ES-I3 (cell line): Measurements from ENCODE around the gene SLC27A5.
"Not testable (repeated sequence)": the region's sequence is repeated elsewhere in the genome, so short reads cannot be mapped to it uniquely, and the experiment has no call there.

Experiments
- H3K36me3 ChIP-seq: 2 replicates; pipeline ENCODE4 v1.6.1; 2013; ENCODE audit warnings: mild to moderate bottlenecking, low read length, control low read depth, moderate library complexity; ENCODE audit not compliant: insufficient read depth
- H3K4me1 ChIP-seq: 2 replicates; pipeline ENCODE4 v1.6.1; 2013; ENCODE audit warnings: mild to moderate bottlenecking, control low read depth, low read length; ENCODE audit not compliant: insufficient read depth
- H3K9ac ChIP-seq: 2 replicates; pipeline ENCODE4 v1.6.1; 2013; ENCODE audit warnings: low read depth, mild to moderate bottlenecking, low read length, moderate library complexity
- H3K9me3 ChIP-seq: 2 replicates; pipeline ENCODE4 v1.6.1; 2013; ENCODE audit warnings: mild to moderate bottlenecking, low read length, moderate library complexity; ENCODE audit not compliant: control insufficient read depth, insufficient read depth

SLC27A5 gene

DNA sequence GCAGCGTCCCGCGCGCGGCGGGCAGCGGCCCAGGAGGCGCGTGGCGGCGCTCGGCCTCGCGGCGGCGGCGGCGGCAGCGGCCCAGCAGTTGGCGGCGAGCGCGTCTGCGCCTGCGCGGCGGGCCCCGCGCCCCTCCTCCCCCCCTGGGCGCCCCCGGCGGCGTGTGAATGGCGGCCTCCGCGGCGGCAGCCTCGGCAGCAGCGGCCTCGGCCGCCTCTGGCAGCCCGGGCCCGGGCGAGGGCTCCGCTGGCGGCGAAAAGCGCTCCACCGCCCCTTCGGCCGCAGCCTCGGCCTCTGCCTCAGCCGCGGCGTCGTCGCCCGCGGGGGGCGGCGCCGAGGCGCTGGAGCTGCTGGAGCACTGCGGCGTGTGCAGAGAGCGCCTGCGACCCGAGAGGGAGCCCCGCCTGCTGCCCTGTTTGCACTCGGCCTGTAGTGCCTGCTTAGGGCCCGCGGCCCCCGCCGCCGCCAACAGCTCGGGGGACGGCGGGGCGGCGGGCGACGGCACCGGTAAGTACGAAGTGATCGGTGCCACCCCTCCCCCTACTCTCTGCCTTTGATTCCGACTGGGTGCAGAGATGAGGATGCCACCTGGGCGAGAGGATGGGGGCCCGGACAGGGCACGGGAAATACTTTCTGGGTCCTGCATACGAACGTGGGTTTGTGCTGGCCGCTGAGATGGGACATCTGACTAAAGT lies 32.9 kb upstream of the SLC27A5 start:
- H3K36me3 ChIP-seq: peaks cover 29% of the 10 kb centered on the region
- no peaks in the 10 kb centered on the region for H3K4me1 ChIP-seq
- peak overlapping the region; percentile 89 for H3K9ac ChIP-seq
- H3K9me3 ChIP-seq: no peaks in the 10 kb centered on the region

DNA sequence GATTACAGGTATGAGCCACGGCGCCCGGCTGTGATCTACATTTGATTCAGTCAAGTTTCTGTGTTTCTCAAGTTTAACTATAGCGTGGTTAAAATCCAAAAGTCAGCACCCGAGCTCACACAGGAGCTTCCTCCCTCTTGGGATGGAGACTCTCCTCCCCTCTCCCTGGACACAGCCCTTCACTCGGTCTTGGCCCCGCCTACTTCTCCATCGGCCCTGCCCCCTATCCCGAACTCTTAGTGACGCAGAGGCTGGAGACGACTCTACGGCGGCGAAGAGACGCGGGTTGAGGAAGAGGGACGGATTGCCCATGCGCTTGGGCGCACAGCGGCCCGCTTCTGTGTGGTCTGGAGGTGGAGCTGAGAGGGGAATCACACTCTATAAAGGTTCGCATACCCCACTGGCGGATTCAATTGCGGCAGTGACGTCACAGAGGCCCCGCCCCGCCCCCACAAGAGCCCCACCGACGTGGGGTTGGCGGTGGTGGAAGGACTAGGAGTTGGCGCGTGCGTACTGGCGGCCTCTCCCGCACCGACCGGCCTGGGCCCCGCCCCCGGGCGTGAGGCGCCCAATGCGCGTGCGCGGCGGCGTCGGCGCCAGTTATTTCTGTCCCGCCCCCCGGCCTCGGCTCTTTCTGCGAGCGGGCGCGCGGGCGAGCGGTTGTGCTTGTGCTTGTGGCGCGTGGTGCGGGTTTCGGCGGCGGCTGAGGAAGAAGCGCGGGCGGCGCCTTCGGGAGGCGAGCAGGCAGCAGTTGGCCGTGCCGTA lies 32.2 kb upstream of the SLC27A5 start, which contains the start of gene TRIM28:
TRIM28 (plus strand) TSS at position 239 of the 765 bp plus-strand sequence. CDS start 694 bp downstream, outside the sequence.
- H3K36me3 ChIP-seq: peaks cover 22% of the 10 kb centered on the region
- peak within 1 kb of the TSS; percentile 89 for H3K9ac ChIP-seq
- H3K9me3 ChIP-seq: no peaks in the 10 kb centered on the region
- no peaks in the 10 kb centered on the region for H3K4me1 ChIP-seq

DNA sequence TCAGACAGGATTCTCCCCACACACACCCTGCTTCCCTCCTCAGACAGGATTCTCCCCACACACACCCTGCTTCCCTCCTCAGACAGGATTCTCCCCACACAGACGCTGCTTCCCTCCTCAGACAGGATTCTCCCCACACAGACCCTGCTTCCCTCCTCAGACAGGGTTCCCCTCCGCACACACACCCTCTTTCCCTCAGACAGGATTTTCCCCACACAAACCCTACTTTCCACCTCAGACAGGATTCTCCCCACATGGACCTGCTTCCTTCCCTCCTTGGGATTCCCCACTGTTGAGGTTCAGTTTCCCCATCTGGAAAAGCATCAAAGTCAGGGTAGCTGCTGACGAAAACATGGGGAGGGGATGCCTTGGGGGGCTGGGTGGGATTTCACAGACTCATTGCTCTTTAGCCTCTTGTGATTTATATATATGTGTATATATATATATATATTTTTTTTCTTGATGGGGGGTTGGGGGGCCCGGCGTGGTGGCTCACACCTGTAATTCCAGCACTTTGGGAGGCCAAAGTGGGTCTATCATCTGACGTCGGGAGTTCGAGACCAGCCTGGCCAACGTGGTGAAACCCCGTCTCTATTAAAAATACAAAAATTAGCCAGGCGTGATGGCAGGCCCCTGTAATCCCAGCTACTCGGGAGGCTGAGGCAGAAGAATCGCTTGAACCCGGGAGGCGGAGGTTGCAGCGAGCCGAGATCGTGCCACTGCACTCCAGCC lies 31.0 kb upstream of the SLC27A5 start:
- peaks cover 15% of the 10 kb centered on the region for H3K36me3 ChIP-seq
- not testable (repeated sequence) for H3K4me1 ChIP-seq, H3K9me3 ChIP-seq
- peak overlapping the region; percentile 89; the same call in 1 of the 2 replicates for H3K9ac ChIP-seq

DNA sequence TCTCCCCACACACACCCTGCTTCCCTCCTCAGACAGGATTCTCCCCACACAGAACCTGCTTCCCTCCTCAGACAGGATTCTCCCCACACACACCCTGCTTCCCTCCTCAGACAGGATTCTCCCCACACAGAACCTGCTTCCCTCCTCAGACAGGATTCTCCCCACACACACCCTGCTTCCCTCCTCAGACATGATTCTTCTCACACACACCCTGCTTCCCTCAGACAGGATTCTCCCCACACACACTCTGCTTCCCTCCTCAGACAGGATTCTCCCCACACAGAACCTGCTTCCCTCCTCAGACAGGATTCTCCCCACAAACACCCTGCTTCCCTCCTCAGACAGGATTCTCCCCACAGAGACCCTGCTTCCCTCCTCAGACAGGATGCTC lies 27.4 kb upstream of the SLC27A5 start:
- not testable (repeated sequence) for H3K4me1 ChIP-seq, H3K36me3 ChIP-seq, H3K9me3 ChIP-seq
- H3K9ac ChIP-seq: peak overlapping the region; percentile 55; the same call in 1 of the 2 replicates

DNA sequence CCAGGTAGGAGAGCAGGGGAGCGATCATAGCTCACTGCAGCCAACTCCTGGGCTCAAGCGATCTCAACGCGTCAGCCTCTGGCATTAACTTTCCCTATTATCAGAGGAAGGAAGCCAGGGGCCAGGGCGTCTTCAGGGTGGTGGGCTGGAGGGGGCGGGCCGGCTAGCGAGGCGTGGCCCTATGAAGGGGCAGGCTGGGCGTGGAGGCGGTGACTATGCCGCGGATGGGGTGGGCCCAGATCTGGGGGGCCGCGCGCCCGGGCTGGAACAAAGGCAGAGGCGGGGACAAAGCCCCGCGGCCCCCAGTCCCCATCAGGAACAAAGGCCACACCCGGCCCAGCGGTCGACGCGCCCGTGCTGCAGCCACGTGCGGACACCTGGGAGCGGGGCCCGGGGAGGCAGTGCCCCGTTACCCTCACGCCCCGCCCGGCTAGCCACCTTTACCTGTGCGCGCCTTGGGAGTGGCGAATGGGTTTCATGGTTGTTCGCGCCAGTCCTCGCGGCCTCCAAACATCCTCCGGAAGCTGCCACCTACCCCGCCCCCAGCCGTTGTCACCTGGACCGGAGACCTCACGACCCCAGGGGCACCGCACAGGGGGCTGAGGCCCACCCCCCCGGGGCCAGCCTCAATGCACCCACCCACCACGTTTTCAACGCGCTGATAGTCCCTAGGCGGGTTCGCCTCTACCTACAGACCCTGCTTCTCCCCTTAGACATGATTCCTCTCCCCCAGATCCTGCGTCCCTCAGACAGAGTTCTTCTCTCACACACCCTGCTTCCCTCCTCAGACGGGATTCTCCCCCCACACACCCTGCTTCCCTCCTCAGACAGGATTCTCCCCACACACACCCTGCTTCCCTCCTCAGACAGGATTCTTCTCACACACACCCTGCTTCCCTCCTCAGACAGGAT lies 26.7 kb upstream of the SLC27A5 start:
- Histone ChIP-seq H3K4me1 (no peaks in the 10 kb centered on the region; the same call in 1 of the 2 replicates), H3K36me3 (no peaks in the 10 kb centered on the region), H3K9ac (peak overlapping the region; percentile 55), H3K9me3 (no peaks in the 10 kb centered on the region)

DNA sequence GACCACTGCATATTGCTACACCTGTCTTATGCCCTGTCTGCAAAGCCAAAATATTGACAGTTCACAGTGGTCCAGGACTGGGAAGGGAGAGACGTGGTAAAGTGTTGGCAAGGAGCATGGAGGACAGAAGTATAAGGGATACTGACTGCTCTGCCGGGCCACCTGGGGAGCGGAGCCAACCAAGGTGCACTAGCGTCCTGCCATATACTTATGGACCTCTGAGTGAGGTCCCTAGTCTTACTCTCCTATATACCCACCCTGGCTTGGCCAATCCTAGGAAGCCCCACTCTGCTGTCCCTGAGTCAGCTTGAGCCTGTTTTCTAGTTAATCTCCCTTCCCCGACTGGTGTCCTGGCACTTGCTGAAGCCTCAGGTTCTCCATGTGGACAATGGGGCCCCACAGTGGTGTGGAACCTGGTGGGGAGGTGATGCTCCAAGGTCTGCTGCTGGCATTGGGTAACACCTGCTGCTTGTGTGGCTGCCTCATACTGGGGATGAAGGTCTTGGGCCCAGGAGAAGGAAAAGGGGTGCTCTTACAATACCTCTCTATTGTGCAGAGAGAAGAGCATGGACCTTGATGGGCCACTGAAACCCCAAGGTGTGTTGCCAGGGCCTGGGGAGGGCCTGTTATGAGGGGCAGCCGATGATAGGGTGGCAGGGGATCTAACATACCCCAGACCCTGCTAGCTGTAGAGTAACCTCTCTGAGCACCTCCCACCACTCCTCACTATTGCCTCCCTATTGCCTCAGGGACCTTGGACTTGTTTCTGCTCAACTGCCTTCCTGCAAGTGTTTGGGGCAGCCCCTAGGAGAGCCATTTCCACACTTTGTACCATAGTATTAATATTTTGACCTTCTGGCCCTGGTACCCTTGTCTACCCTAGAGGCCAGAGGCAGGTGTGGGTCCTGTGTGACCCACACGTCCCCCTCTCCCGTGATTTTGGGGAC lies 25.3 kb upstream of the SLC27A5 start:
- Histone ChIP-seq H3K9ac (peak overlapping the region; percentile 55), H3K4me1 (no peaks in the 10 kb centered on the region; the same call in 1 of the 2 replicates), H3K9me3 (no peaks in the 10 kb centered on the region), H3K36me3 (no peaks in the 10 kb centered on the region)

DNA sequence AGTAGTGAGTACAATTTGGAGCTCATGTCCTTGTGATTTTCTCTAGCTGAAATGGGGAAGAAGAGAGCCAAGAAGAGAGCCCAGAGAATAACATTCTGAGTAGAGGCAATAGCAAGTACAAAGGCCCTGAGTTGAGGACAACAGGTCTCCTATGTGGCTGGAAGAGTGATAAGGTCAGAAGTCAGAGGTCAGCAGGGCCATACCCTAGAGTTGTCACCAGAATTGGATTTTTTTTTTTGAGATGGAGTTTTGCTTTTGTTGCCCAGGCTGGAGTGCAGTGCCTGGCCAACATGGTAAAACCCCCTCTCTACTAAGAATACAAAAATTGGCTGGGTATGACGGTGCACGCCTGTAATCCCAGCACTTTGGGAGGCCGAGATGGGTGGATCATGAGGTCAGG lies 24.1 kb upstream of the SLC27A5 start:
- H3K9ac ChIP-seq: no peak overlapping the region
- no peaks in the 10 kb centered on the region; the same call in 1 of the 2 replicates for H3K4me1 ChIP-seq
- H3K9me3 ChIP-seq: no peaks in the 10 kb centered on the region
- no peaks in the 10 kb centered on the region for H3K36me3 ChIP-seq

DNA sequence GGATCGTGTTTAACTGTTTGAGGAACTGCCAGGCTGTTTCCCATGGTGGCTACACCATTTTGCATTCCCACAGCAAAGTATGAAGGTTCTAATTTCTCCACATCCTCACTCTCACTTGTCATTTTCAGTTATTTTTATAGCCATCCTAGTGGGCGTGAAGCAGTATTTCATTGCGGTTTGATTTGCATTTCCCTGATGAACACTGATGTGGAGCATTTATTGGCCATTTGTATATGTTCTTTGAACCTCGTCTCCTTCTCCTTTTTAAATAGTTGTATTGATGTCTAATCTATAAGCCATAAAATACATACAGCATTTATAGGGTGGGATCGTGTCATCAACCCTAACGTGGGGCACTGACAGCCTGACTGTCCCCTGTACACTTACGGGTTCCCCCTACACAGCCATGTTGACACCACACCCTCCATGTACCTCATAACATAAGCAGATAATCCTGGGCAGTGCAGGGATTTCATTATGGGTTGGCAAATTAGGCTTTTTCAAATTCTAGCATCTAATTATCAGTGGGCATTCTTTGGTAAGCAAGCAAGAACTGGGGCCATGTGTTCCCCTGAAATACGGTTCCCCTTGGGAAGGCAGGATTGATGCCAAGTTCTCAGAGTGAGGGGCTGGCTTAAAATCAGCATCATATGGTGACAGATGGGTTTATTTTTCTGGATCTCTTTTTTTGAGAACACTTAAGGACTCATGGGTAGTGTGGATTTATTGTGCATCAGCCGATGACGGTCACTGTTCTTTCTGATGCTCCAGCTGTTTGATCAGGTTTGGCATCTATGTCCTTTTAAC lies 19.4 kb upstream of the SLC27A5 start:
- Histone ChIP-seq H3K9me3 (no peaks in the 10 kb centered on the region), H3K9ac (no peak overlapping the region), H3K4me1 (no peaks in the 10 kb centered on the region), H3K36me3 (no peaks in the 10 kb centered on the region)

DNA sequence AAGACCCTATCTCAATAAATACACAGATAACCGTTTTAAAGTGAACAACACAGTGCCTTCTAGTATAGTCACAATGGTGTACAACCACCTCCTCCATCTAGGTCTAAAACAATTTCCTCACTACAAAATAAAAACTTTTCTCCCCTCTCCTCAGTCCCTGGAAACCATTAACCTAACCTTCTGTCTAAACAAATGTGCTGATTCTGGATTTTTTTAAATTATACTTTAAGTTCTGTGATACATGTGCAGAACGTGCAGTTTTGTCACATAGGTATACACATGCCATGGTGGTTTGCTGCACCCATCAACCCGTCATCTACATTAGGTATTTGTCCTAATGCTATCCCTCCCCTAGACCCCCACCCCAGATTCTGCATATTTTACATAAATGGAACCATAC lies 17.6 kb upstream of the SLC27A5 start:
- H3K4me1 ChIP-seq: no peaks in the 10 kb centered on the region
- no peaks in the 10 kb centered on the region for H3K9me3 ChIP-seq
- H3K36me3 ChIP-seq: no peaks in the 10 kb centered on the region
- H3K9ac ChIP-seq: no peak overlapping the region

DNA sequence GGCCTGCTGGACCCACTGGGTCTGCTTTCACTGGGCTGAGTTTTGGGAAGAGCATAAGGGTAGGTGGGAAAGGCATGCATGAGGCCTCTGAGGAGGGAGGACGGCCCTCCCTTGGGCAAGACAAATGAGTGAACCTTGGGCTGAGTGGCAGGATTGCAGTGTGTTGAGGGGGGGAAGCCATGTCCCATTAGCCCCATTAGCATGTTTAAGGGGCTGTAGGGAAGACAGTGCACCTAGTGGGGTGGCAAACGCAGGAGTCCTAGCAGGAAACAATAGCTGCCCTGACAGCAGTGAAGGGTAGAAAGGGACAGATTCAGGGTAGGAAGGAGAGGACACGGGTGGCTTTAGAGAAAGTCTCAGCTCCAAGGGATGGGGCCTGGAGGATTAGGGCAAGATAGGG lies 10.9 kb upstream of the SLC27A5 start:
- Histone ChIP-seq H3K9me3 (no peaks in the 10 kb centered on the region), H3K36me3 (no peaks in the 10 kb centered on the region), H3K9ac (no peak overlapping the region), H3K4me1 (peaks cover 13% of the 10 kb centered on the region)

DNA sequence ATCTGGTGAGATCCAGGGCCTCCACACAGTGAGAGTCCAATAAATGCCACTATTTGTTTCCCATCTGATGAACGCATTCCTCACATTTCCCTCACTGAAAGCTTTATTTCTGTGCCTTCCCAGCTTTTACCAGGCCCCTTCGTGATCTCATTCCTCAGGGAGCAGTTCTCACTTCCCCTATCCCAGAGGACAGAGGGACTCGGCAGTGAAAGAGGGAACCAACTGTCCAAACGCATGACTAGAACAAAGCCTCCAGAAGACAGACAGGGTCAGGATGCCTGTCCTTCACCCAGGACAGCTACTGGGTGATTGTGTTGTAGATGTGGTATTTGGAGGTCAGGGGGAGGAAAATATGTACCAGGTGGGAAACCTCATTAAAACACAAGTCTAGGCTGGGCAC lies 9.9 kb upstream of the SLC27A5 start:
- H3K9ac ChIP-seq: peak overlapping the region; percentile 56
- peaks cover 13% of the 10 kb centered on the region for H3K4me1 ChIP-seq
- no peaks in the 10 kb centered on the region for H3K36me3 ChIP-seq
- no peaks in the 10 kb centered on the region for H3K9me3 ChIP-seq

DNA sequence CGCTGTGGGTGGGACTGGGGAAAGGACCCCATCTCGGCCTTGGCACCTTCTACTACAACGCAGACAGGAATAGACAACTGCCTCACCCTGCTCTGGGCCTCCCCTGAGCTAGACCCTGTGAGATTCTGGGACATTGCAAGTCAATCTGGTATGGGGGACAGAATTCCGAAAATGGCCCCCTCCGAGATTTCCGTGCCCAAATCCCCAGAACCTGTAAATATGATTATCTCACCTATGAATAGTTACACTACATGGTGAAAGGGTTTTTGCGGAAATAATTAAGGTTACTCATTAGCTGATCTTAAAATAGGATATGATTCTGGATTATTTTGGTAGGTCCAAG lies 8.4 kb upstream of the SLC27A5 start:
- H3K36me3 ChIP-seq: no peaks in the 10 kb centered on the region
- H3K9me3 ChIP-seq: no peaks in the 10 kb centered on the region
- H3K9ac ChIP-seq: peak overlapping the region; percentile 89
- peaks cover 21% of the 10 kb centered on the region for H3K4me1 ChIP-seq
